NOMO-1 treated with dmso at 0.1 percent for 144 hours (cell line): ENCODE measurements around the gene TGFBRAP1.
"Not testable (repeated sequence)": the region's sequence is repeated elsewhere in the genome, so short reads cannot be mapped to it uniquely, and the experiment has no call there.

ENCODE experiments used
- DNase-seq: peaks from one replicate; lab custom pipeline; 2025; ENCODE audit not compliant: unreplicated experiment; lab: John Stamatoyannopoulos, UW

Gene TGFBRAP1

DNA sequence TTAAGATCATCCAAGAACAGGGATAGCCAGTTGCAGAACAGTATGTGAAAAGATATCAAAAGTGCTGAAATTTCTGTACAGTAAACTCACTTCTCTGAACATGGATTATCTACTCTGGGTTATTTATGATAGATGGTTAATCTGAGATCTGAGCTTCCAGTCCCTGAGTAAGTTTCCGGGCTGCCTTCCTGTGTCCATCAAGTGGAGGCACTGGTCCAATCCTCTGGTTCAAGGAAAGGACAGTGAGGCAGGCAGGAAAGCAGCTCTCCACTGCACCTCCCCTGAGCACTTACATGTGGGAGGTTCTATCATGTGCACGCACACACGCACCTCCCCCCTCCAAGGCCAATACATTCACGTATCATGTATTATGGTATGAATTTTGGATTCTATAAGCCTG lies 55.5 kb downstream of the TGFBRAP1 start:
- no peak for DNase-seq

DNA sequence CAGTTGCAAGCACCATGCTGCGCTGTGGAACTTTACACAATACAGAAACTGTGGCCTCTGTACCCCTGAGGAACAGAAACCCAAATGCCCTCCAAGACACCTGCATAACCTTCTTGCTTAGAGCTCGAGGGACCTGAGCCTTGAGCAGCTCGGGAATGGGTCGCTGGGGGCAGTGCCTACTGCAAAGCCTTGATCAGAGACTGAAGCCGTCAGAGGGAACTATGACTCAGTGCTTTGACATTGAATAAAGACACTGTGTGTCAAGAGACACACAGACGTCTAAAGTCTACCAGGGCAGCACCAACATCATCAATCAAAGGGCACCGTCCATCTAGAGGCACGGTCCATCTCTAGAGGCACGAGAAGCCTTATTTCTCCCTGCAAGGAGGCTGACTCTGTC lies 57.4 kb downstream of the TGFBRAP1 start:
- DNase-seq: no peak

DNA sequence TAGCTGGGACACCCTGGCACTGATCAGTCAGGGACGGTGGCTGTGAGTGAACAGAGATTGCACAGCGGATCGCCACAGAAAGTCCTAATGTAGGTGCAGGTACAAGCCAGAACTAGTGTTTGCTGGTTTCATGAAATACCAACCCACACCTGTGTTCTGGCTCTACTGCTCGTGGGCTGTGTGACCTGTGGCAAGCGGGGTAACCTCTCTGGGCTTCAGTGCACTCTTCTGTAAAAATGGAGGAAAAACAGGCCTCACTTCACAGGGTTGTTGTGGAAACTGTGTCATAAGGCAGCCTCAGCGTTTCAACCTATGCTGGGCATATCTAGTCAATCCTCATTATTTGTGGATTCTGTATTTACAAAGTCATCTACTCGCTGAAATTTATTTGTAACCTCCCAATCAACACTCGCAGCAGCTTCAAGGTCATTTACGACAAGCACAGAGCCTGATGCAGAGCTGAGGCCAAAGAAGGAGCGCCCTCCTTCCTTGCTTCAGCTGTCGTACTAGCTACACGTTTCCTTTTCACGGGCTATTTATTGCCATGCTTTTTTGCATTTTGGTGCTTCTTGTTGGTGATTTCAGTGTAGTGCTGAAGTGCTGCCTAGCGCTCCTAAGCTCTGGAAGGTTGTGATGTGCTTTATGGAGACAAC lies 58.0 kb downstream of the TGFBRAP1 start:
- no peak for DNase-seq

DNA sequence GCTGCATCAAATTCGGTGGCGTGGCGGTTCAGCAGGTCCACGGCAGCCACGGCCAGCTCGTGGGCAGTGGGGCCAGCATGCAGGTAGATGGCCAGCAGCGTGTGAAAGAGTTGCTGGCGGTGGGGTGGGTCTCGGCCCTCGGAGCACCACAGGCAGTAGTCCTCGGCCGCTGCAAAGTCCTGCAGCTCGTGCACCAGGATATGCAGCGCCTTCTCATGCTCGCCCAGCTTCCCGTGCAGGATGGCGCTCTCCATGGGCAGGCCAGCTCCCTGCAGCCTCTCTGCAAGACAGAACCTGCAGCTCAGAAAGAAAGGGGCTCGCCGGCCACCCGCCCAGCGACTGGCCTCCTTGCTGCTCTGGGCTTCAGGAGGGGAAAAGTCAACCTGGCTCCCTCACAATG lies 60.1 kb downstream of the TGFBRAP1 start:
- DNase-seq: no peak

DNA sequence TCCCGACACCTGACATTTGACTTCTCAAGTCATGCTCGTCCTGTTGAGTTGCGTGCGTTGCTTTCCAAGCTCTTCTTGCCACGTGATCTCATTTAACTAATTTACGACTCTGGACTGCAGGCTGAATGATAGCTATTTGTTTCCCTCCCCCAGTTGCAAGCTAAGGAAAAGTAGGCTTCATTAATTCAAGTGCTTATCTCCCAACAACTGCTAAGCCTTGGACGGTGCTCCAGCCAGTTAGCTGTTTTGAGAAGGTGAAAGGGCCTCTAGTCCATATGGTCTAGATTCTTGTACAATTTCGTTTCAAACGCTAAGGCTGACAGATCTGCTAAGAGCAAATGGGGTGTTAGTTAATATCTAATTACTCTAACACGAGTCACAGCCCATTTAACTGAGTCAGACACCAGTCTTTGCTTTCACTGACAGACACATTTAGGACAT lies 66.9 kb downstream of the TGFBRAP1 start:
- DNase-seq: no peak

DNA sequence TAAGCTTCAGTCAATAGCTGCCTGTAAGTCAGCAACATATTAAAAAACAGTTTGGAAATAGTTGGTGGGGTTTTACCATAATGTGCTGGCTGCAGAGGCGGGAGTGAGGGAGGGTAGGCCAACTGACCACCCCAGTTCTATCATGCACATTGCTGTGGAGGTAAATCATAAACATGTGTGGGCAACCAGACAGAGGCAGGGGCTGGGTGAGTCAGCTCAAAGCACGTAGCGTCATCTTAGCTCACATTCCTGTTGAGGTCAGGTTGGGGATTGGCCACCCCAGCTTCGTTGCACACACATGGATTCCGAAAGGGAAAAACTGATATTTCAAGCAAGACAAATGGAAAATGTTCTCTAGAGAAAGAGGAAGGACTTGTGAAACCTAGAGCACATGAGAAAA lies 68.5 kb downstream of the TGFBRAP1 start:
- no peak for DNase-seq

DNA sequence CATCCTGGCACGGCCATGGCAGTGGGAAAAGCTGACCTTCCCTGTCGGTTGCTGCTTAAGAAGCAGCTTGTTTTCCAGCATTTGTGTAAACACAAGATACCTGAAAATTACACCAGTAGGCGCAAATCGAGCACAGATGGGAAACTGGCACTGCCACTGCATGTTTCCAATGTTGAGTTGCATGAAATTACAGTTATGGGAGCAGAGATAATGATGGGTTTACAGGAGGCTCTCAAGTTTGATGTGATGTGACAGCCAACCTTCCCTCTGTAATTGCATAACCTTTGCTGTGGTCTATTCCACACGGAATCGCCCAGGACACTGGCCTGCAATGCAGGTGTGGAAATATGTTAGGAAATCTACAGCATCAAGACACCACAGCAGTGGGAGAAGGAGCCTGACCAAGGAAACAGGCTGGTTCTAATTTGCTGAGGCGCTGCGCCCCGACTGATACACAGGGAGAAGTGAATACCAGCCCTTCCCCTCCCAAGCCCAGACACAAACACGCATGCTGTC lies 70.6 kb downstream of the TGFBRAP1 start:
- DNase-seq: no peak

DNA sequence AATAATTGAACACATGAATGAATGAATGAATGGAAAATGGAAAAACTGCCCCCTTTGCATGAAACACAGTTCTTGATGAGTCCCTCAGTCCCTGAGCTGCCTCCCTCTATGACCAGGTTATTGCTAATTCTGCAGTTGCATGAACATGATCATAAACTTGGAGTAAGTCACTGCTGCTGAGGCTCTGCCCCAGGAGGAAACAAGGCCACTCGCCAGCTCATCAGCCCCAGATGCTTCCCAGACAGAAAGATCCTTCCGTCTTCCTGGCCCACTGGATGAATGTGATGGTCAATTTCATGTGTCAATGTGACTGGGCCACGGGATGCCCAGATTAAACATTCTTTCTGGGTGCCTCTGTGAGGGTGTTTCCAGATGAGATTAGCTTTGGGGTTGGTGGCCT lies 71.6 kb downstream of the TGFBRAP1 start:
- no peak for DNase-seq

DNA sequence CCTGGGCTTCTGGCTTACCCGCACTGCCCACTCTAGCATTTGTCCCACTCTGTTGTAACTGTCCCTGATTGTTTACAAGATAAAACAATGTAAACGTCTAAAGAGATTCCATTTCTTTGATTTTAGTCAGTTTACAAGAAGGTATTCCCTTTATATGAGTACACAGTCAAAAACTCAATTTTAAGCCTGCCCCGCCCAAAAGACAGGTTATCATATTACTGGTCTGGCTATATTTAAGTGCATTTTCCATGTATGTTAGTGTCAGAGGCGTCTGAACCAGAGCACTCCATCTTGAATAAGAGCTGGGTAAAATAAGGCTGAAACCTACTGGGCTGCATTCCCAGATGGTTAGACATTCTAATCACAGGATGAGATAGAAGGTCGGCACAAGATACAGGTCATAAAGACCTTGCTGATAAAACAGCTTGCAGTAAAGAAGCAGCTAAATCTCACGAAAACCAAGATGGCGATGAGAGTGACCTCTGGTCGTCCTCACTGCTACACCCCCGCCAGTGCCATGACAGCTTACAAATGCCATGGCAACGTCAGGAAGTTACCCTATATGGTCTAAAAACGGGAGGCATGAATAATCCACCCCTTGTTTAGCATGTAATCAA lies 73.0 kb downstream of the TGFBRAP1 start:
- DNase-seq: no peak

DNA sequence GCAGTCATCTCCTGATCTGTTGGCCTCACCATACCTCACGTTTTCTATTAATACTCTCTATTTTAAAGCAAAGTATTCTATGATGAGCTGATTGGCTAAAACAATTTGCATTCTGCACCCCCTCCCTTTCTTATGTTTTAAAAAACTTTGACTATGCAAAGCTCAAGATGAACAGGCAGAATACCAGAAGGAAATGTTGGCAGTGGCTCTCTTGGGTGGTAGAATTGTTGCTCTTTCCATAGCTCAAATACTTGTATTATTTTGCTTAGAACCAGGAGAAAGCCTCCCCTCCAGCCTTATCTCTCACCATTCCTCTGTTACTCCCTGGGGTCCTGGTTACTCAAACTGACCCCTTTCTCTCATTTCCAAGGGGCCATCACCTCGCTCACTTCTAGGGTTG lies 73.6 kb downstream of the TGFBRAP1 start:
- no peak for DNase-seq

DNA sequence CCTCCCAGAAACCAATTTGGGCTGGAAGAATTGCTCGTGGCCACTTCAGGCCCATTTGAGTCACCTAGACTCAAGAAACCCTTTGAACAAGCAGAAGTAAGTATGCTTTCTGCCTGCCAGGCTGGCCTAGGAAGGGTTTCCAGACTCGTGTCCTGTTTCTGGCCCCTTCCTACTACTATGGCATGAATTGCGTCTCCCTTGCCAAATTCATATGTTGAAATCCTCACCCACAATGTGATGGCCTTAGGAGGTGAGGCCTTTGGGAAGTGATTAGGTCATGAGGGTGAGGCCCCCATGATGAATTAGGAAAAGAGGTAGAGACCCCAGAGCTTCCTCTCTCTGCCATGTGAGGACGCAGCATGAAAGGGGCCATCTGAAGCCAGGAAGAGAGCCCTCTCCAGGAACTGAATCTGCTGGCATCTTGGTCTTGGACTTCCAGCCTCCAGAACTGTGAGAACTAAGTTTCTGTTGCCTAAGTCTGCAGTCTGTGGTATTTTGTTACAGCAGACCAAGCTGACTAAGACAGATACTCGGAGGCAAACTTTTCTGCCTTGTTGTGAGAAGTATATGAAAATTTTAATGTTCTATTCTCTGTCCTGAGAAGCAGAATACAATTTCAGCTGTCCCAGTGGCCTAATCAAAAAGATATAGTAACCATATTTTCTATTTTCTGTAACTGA lies 74.9 kb downstream of the TGFBRAP1 start:
- no peak for DNase-seq

DNA sequence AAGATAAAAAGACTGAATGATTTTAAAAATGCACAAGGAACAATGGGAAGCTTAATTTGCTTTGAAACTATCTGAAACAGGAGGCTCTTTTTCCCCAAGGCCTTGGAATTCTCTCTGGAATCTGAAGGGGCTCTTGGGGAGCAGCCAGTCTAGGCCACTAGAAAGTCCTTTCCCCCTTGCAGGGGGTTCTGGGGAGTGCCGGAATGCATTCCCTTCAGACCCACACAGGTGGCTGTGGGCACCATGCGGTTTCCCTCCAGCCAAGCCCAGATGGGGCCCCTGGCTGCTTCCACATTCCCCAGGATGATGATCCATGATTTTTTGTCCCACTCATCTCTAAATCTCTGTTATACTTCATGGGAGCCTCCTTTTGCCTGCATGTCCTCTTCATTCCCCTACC lies 77.3 kb downstream of the TGFBRAP1 start:
- no peak for DNase-seq

DNA sequence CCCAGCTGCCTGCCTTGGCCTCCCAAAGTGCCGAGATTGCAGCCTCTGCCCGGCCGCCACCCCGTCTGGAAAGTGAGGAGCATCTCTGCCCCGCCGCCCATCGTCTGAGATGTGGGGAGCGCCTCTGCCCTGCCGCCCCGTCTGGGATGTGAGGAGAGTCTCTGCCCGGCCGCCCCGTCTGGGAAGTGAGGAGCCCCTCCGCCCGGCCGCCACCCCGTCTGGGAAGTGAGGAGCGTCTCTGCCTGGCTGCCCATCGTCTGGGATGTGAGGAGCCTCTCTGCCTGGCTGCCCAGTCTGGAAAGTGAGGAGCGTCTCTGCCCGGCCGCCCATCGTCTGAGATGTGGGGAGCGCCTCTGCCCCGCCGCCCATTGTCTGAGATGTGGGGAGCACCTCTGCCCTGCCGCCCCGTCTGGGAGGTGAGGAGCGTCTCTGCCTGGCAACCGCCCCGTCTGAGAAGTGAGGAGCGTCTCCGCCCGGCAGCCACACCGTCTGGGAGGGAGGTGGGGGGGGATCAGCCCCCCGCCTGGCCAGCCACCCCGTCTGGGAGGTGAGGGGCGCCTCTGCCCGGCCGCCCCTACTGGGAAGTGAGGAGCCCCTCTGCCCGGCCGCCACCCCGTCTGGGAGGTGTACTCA lies 78.4 kb downstream of the TGFBRAP1 start:
- not testable (repeated sequence) for DNase-seq

DNA sequence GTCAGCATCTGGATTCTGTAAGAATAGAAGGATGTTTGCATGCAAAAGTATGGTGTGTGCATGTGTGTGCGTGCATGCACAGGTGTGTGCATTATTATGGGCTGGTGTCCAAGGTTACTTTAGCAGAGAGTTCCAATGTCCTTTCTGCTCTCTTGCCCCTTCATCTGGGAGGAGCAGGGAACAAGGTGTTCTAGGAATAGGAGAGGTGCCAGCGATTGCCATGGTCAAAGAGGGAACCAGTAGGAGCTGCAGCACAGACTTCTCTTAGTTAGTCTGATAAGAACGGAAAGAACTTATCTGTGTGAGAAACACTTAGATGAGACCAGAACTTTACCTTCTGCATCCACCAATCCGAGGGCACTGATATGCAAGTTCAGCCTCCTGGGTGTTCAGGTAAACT lies 79.6 kb downstream of the TGFBRAP1 start:
- DNase-seq: no peak

DNA sequence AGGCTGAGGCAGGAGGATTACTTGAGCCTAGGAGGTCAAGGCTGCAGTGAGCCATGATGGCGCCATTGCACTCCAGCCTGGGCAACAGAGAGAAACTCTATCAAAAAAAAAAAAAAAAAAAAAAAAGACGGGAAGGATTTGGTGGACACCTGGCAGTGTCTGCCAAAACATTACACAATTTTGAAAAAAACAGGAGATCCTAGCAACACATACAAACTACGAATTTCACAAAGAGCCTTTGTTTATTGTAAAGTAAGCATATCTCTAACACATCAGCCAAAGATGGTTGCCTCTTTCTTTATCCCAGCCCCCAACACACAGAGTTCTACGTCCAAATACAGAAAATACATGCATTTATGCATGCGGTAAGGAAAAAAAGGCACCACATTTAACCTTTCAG lies 80.4 kb downstream of the TGFBRAP1 start:
- DNase-seq: no peak

DNA sequence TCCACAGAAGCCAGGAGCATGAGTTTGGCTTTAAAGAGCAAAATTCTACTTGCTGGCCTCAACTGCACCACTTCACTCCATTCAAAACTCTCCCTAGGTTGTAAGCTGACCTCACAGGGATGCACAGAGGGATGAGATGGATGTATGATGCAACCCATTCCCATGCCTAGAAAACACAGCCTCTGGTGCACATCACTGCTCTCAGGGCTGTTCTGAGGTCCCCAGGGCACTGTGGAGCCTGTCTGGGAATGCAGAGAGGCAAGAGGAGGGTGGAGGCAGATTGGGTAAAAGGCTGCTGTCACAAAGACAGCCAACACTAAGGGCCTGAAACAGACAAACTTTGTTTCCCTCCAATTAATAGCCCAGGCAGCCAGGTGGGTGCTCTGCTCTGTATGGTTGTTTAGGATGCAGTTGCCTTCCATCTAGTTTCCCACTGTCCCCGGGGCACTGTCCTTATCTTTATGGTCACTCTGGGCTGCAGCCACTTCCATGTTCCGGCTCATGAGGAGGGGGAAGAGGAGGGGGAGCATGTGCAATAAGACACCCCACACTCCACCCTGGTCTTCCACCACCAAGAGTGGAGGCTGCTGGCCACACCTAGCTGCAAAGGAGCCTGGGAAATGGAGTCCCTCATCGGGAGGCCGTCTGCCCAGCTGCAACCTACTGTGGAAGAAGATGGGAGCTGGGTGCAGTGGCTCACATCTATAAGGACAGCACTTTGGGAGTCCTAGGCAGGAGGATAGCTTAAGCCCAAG lies 81.0 kb downstream of the TGFBRAP1 start:
- no peak for DNase-seq

DNA sequence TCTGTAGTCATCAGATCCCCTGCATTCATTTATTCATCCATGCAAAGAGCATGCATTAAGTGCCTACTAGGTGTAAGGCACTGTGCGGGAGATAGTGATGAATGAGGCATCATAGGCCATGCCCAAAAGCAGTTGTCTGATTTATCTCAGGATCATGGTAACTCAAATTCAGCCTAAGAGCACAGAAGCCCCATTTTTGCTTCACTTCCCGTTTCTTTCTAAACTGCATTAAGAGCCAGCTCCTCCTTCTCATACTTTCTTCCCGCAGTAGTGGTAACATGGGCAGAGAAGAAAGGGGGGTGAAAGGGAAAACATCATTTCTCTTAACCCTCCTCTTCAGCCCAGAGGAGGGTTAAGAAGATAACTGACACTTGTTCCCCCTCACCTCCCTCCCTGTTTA lies 85.1 kb downstream of the TGFBRAP1 start:
- no peak for DNase-seq

DNA sequence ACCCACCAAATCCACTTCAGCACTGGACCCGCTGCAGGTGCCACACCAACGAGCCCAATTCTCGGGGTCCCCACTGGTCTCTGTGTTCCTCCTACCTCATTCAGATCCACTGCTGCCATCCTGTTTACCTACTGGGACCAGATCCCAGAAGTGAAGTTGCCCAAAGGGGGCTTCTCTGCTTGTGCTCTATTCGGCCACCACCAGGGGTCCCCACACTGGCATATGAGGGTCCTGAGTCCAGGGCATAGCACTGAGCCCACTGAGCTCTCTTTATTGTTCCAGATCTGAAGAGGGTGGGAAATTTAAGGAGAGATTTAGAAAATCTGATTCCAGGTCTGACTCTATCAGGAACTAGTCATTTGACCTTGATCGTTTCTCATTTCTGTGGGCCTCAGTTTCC lies 85.6 kb downstream of the TGFBRAP1 start:
- DNase-seq: no peak

DNA sequence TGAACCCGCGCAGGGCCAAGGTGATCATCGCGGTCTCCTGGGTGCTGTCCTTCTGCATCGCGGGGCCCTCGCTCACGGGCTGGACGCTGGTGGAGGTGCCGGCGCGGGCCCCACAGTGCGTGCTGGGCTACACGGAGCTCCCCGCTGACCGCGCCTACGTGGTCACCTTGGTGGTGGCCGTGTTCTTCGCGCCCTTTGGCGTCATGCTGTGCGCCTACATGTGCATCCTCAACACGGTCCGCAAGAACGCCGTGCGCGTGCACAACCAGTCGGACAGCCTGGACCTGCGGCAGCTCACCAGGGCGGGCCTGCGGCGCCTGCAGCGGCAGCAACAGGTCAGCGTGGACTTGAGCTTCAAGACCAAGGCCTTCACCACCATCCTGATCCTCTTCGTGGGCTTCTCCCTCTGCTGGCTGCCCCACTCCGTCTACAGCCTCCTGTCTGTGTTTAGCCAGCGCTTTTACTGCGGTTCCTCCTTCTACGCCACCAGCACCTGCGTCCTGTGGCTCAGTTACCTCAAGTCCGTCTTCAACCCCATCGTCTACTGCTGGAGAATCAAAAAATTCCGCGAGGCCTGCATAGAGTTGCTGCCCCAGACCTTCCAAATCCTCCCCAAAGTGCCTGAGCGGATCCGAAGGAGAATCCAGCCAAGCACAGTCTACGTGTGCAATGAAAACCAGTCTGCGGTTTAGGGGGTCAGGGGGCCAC lies 87.1 kb downstream of the TGFBRAP1 start:
- no peak for DNase-seq

DNA sequence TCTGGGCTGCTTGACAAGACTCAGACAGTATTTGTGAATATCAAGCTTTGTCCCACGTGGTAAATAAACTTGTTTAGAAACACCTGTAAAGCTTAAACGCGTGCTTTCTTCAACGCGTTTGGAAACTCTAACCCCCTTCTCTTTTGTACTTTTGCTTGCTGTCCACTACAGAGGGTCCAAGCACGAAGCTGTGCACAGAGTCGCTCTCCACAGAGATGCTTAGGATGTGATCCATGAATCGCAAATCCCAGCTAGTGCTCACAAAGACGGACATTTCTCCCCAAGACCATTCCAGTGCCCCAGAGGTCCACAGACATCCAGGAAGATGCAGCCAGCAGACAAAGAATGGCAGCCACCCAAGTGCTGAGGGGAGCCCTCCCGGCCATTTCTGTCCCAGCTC lies 88.1 kb downstream of the TGFBRAP1 start, which contains the start of gene GPR45:
GPR45 (plus strand) TSS at position 301 of the 400 bp plus-strand sequence. CDS start 116 bp downstream, outside the sequence.
- no peak for DNase-seq
